BLaER1 treated with 17β-estradiol and CSF1 and Interleukin-3, amounts not matched to agents 10 nM and 100 nM (cell line): ENCODE data around the gene PCDHGA8.
"Not testable (repeated sequence)": the region's sequence is repeated elsewhere in the genome, so short reads cannot be mapped to it uniquely, and the experiment has no call there.

Experiments used
- H3K27ac ChIP-seq, 11 experiments: shearing (Covaris generic); formaldehyde crosslinking; 2 replicates each; pipeline ENCODE4 v1.8.1; 2022
- H3K27me3 ChIP-seq, 11 experiments: shearing (Covaris generic); formaldehyde crosslinking; 2 replicates each; pipeline ENCODE4 v1.8.1; 2022
- H3K36me3 ChIP-seq, 11 experiments: shearing (Covaris generic); formaldehyde crosslinking; 2 replicates each; pipeline ENCODE4 v1.8.1; 2022
- H3K4me1 ChIP-seq, 10 experiments: shearing (Covaris generic); formaldehyde crosslinking; 2 replicates each; pipeline ENCODE4 v1.8.1; 2022
- H3K4me2 ChIP-seq, 11 experiments: shearing (Covaris generic); formaldehyde crosslinking; 2 replicates each; pipeline ENCODE4 v1.8.1; 2022
- H3K4me3 ChIP-seq, 10 experiments: shearing (Covaris generic); formaldehyde crosslinking; 2 replicates each; pipeline ENCODE4 v1.8.1; 2022
- H3K9ac ChIP-seq, 11 experiments: shearing (Covaris generic); formaldehyde crosslinking; 2 replicates each; pipeline ENCODE4 v1.8.1; 2022
- H3K9me3 ChIP-seq, 11 experiments: shearing (Covaris generic); formaldehyde crosslinking; replicated peaks in 1 of 11; 2 replicates each; pipeline ENCODE4 v1.8.1; 2022
- H4K20me1 ChIP-seq, 11 experiments: shearing (Covaris generic); formaldehyde crosslinking; 2 replicates each; pipeline ENCODE4 v1.8.1; 2022
- Cebpa-rat ChIP-seq, 11 experiments: shearing (Covaris generic); IDR thresholded peaks; 2 replicates each; pipeline ENCODE4 v1.8.1; 2022

Gene PCDHGA8

DNA sequence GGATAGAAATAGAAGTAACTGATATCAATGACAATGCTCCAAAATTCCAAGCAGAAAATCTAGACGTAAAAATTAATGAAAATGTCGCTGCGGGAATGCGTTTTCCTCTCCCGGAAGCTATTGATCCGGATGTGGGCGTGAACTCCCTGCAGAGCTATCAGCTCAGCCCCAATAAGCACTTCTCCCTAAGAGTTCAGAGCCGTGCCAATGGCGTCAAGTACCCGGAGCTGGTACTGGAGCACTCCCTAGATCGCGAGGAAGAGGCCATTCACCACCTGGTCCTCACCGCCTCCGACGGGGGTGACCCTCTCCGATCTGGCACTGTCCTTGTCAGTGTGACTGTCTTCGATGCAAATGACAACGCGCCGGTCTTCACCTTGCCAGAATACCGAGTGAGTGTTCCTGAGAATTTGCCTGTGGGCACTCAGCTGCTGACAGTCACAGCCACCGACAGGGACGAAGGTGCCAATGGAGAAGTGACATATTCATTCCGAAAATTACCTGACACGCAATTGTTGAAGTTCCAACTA, 21.2 kb downstream of the PCDHGA8 start:
- H3K4me3 ChIP-seq, result peak overlapping the region; percentile 53 to 69 (median 60)
- peaks cover 16 to 41% (median 24%) of the 10 kb centered on the region in 11 experiments for H3K27me3 ChIP-seq
- no peak for TF ChIP-seq Cebpa-rat (IDR thresholded peaks at IDR 0.05)
- H3K9me3 ChIP-seq, result peaks cover 46 to 57% (median 49%) of the 10 kb centered on the region in 11 experiments
- H3K27ac ChIP-seq, result no peak overlapping the region
- H3K4me1 ChIP-seq, result peaks cover 0 to 21% (median 10%) of the 10 kb centered on the region in 10 experiments; a peak in 14 of 20 replicates
- H4K20me1 ChIP-seq, result no peaks in the 10 kb centered on the region
- peaks cover 0 to 10% (median 0%) of the 10 kb centered on the region in 11 experiments; a peak in 4 of 22 replicates for H3K36me3 ChIP-seq
- peak overlapping the region; percentile 62 to 85 (median 76) for H3K4me2 ChIP-seq
- peak overlapping the region in 10 of 11 experiments; percentile 49 to 72 (median 63); a peak in 12 of 22 replicates for H3K9ac ChIP-seq

DNA sequence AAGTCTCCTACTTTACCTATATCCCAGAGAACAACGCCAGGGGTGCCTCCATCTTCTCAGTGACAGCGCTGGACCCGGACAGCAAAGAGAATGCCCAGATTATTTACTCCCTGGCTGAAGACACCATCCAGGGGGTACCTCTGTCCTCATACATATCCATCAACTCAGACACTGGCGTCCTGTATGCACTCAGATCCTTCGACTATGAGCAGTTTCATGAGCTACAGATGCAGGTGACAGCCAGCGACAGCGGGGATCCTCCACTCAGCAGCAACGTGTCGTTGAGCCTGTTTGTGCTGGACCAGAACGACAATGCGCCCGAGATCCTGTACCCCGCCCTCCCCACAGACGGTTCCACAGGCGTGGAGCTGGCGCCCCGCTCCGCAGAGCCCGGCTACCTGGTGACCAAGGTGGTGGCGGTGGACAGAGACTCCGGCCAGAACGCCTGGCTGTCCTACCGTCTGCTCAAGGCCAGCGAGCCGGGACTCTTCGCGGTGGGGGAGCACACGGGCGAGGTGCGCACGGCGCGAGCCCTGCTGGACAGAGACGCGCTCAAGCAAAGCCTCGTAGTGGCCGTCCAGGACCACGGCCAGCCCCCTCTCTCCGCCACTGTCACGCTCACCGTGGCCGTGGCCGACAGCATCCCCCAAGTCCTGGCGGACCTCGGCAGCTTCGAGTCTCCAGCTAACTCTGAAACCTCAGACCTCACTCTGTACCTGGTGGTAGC, 22.3 kb downstream of the PCDHGA8 start:
- H3K27me3 ChIP-seq, result peaks cover 16 to 46% (median 29%) of the 10 kb centered on the region in 11 experiments
- not testable (repeated sequence) for H3K9ac ChIP-seq, H4K20me1 ChIP-seq, H3K27ac ChIP-seq
- peaks cover 0 to 21% (median 10%) of the 10 kb centered on the region in 10 experiments; a peak in 14 of 20 replicates for H3K4me1 ChIP-seq
- peak overlapping the region in 6 of 10 experiments; percentile 9 to 41 (median 24); a peak in 2 of 20 replicates for H3K4me3 ChIP-seq
- H3K9me3 ChIP-seq, result peaks cover 46 to 57% (median 49%) of the 10 kb centered on the region in 11 experiments
- peaks cover 0 to 21% (median 10%) of the 10 kb centered on the region in 11 experiments; a peak in 11 of 22 replicates for H3K36me3 ChIP-seq
- H3K4me2 ChIP-seq, result peak overlapping the region; percentile 54 to 85 (median 71); a peak in 21 of 22 replicates

DNA sequence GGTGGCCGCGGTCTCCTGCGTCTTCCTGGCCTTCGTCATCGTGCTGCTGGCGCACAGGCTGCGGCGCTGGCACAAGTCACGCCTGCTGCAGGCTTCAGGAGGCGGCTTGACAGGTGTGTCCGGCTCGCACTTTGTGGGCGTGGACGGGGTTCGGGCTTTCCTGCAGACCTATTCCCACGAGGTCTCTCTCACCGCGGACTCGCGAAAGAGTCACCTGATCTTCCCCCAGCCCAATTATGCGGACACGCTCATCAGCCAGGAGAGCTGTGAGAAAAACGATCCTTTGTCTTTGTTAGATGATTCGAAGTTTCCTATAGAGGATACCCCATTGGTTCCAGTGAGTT, 22.8 kb downstream of the PCDHGA8 start:
- H3K4me2 ChIP-seq, result peak overlapping the region; percentile 54 to 75 (median 70)
- not testable (repeated sequence) for H4K20me1 ChIP-seq, H3K9ac ChIP-seq, H3K27ac ChIP-seq
- H3K36me3 ChIP-seq, result peaks cover 0 to 20% (median 13%) of the 10 kb centered on the region in 11 experiments; a peak in 11 of 22 replicates
- H3K4me3 ChIP-seq, result peak overlapping the region in 8 of 10 experiments; percentile 9 to 45 (median 28); a peak in 4 of 20 replicates
- H3K27me3 ChIP-seq, result peaks cover 16 to 49% (median 32%) of the 10 kb centered on the region in 11 experiments
- peaks cover 46 to 57% (median 49%) of the 10 kb centered on the region in 11 experiments for H3K9me3 ChIP-seq
- peaks cover 0 to 21% (median 10%) of the 10 kb centered on the region in 10 experiments; a peak in 14 of 20 replicates for H3K4me1 ChIP-seq

DNA sequence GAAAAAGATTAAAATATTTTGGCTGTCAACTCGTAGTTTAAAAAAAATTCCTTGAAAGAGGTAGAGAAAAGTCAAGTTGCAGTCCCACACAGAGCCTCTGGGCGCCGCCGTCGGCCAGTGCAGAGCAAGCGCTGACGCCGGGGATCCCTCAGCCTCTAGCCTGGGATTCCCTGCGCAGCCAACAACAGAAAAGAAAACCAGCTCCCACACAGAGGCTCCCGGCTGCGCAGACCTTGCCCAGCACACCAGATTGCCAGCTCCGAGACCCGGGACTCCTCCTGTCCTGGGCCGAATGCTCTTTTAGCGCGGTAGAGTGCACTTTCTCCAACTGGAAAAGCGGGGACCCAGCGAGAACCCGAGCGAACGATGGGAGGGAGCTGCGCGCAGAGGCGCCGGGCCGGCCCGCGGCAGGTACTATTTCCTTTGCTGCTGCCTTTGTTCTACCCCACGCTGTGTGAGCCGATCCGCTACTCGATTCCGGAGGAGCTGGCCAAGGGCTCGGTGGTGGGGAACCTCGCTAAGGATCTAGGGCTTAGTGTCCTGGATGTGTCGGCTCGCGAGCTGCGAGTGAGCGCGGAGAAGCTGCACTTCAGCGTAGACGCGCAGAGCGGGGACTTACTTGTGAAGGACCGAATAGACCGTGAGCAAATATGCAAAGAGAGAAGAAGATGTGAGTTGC, 25.2 kb downstream of the PCDHGA8 start, which contains the start of gene PCDHGB7:
PCDHGB7 (plus strand) TSS at position 184 of the 679 bp plus-strand sequence; CDS start at position 367, 183 bp downstream.
- Histone ChIP-seq H3K36me3 (peaks cover 0 to 39% (median 27%) of the 10 kb centered on the region in 11 experiments; a peak in 14 of 22 replicates), H3K9me3 (peaks cover 67 to 80% (median 71%) of the 10 kb centered on the region in 11 experiments), H3K4me1 (peaks cover 0 to 21% (median 10%) of the 10 kb centered on the region in 10 experiments; a peak in 14 of 20 replicates), H3K4me3 (peak within 1 kb of the TSS; percentile 37 to 60 (median 44); a peak in 17 of 20 replicates), H3K4me2 (peak within 1 kb of the TSS in 9 of 11 experiments; percentile 9 to 47 (median 26); a peak in 7 of 22 replicates), H3K27me3 (peaks cover 24 to 68% (median 53%) of the 10 kb centered on the region in 11 experiments)
- H4K20me1 ChIP-seq, H3K27ac ChIP-seq, H3K9ac ChIP-seq: not testable (repeated sequence)

DNA sequence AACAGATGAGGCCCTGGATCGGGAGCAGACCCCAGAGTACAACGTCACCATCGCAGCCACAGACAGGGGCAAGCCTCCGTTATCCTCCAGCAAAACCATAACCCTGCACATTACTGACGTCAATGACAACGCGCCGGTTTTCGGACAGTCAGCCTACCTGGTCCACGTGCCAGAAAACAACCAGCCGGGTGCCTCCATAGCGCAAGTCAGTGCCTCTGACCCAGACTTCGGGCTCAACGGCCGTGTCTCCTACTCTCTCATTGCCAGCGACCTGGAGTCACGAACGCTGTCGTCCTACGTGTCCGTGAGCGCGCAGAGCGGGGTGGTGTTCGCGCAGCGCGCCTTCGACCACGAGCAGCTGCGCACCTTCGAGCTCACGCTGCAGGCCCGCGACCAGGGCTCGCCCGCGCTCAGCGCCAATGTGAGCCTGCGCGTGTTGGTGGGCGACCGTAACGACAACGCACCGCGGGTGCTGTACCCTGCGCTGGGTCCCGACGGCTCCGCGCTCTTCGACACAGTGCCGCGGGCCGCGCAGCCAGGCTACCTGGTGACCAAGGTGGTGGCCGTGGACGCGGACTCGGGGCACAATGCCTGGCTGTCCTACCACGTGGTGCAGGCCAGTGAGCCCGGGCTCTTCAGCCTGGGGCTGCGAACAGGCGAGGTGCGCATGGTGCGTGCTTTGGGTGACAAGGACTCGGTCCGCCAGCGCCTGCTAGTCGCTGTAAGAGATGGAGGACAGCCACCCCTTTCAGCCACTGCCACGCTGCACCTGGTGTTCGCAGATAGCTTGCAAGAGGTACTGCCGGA, 26.8 kb downstream of the PCDHGA8 start:
- H3K4me3 ChIP-seq, result peak overlapping the region in 4 of 10 experiments; percentile 23 to 48 (median 37); a peak in 3 of 20 replicates
- no peaks in the 10 kb centered on the region for H4K20me1 ChIP-seq
- no peak overlapping the region for H3K4me2 ChIP-seq
- H3K9me3 ChIP-seq, result peaks cover 73 to 82% (median 76%) of the 10 kb centered on the region in 11 experiments
- H3K9ac ChIP-seq, result no peak overlapping the region
- H3K27ac ChIP-seq, result no peak overlapping the region
- peaks cover 14 to 54% (median 43%) of the 10 kb centered on the region in 11 experiments for H3K27me3 ChIP-seq
- no peak for TF ChIP-seq Cebpa-rat (IDR thresholded peaks at IDR 0.05)
- peaks cover 0 to 47% (median 27%) of the 10 kb centered on the region in 11 experiments; a peak in 14 of 22 replicates for H3K36me3 ChIP-seq
- peaks cover 0 to 16% (median 7%) of the 10 kb centered on the region in 10 experiments; a peak in 13 of 20 replicates for H3K4me1 ChIP-seq

DNA sequence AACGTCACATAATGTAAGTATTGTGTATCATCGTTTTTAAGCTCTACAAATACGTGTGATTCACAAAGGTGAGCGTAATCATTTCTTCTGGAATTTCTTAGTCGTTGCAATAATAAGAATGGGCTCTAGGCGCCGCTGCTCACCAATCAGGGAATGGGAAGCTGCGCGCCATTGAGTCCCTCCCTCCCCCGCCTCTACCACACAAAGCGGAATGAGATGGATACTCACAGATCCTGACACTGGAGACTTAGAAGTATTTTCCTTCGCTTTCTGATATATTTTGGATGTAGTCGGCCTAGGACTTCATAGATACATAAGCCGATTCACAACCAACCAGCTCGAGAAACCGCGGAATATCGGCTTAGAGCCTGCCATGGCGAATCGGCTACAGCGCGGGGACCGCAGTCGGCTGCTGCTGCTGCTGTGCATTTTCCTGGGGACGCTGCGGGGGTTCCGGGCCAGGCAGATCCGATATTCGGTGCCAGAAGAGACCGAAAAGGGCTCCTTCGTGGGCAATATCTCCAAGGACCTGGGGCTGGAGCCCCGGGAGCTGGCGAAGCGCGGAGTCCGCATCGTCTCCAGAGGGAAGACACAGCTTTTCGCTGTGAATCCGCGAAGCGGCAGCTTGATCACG, 28.5 kb downstream of the PCDHGA8 start, which contains the start of gene PCDHGA11:
PCDHGA11 (plus strand) TSS at position 197 of the 634 bp plus-strand sequence; CDS start at position 374, 177 bp downstream.
- Histone ChIP-seq H3K36me3 (peaks cover 0 to 51% (median 27%) of the 10 kb centered on the region in 11 experiments; a peak in 14 of 22 replicates), H3K4me3 (peak within 1 kb of the TSS in 6 of 10 experiments; percentile 2 to 35 (median 16); a peak in 4 of 20 replicates), H3K9ac (no peak within 1 kb of the TSS), H3K9me3 (peaks cover 63 to 77% (median 70%) of the 10 kb centered on the region in 11 experiments), H4K20me1 (no peaks in the 10 kb centered on the region), H3K4me1 (peaks cover 0 to 3% (median 0%) of the 10 kb centered on the region in 10 experiments; a peak in 2 of 20 replicates), H3K27me3 (peaks cover 8 to 42% (median 31%) of the 10 kb centered on the region in 11 experiments; a peak in 20 of 22 replicates), H3K4me2 (no peak within 1 kb of the TSS), H3K27ac (no peak within 1 kb of the TSS)
- no peak for TF ChIP-seq Cebpa-rat (IDR thresholded peaks at IDR 0.05)

DNA sequence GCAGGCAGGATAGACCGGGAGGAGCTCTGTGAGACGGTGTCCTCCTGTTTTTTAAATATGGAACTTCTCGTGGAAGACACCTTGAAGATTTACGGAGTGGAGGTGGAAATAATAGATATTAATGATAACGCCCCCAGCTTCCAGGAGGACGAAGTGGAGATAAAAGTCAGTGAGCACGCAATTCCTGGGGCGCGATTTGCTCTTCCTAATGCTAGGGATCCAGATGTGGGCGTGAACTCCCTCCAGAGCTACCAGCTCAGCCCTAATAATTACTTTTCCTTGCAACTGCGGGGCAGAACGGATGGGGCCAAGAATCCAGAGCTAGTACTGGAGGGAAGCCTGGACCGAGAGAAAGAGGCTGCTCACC, 29.0 kb downstream of the PCDHGA8 start:
- peaks cover 8 to 42% (median 31%) of the 10 kb centered on the region in 11 experiments; a peak in 20 of 22 replicates for H3K27me3 ChIP-seq
- H3K9ac ChIP-seq, result no peak overlapping the region
- H4K20me1 ChIP-seq, result no peaks in the 10 kb centered on the region
- H3K9me3 ChIP-seq, result peaks cover 63 to 81% (median 70%) of the 10 kb centered on the region in 11 experiments
- no peaks in the 10 kb centered on the region for H3K4me1 ChIP-seq
- H3K36me3 ChIP-seq, result peaks cover 0 to 55% (median 31%) of the 10 kb centered on the region in 11 experiments; a peak in 14 of 22 replicates
- H3K27ac ChIP-seq, result no peak overlapping the region
- H3K4me2 ChIP-seq, result no peak overlapping the region
- no peak for TF ChIP-seq Cebpa-rat (IDR thresholded peaks at IDR 0.05)
- H3K4me3 ChIP-seq, result peak overlapping the region in 4 of 10 experiments; percentile 14 to 35 (median 16); a peak in 1 of 20 replicates
